Activated naive CD4-positive, alpha-beta T cell treated with Interleukin-2 at 50 U/mL for 16 hours (primary cell): ENCODE results near the gene SKA1.
"Not testable (repeated sequence)": the region's sequence is repeated elsewhere in the genome, so short reads cannot be mapped to it uniquely, and the experiment has no call there.

Source experiments
- DNase-seq: peaks from one replicate; pipeline ENCODE4 v3.0.0-alpha.2; 2020

The SKA1 gene

DNA sequence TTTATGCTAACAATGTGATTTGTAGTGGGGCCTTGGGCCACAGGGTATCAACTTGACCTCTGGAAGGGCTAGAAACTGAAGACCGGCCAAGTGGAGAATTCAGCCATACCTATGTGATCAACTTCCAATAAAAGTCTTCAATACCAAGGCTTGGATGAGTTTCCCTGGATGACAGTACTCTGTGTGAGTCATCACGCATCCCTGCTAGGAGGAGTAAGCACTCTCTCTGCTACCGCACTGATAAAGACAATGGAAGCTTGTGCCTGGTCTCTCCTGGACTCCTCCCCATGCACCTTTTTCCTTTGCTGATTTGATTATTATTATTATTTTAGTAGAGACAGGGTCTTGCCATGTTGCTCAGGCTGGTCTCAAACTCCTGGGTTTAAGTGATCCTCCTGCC, 58.1 kb downstream of the SKA1 start:
- no peak for DNase-seq

DNA sequence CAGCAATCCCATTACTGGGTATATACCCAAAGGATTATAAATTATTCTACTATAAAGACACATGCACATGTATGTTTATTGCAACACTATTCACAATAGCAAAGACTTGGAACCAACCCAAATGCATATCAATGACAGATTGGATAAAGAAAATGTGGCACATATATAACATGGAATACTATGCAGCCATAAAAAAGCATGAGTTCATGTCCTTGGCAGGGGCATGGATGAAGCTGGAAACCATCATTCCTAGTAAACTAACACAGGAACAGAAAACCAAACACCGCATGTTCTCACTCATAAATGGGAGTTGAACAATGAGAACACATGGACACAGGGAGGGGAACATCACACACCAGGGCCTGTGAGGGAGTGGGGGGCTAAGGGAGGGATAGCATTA, 61.9 kb downstream of the SKA1 start:
- DNase-seq = not testable (repeated sequence)

DNA sequence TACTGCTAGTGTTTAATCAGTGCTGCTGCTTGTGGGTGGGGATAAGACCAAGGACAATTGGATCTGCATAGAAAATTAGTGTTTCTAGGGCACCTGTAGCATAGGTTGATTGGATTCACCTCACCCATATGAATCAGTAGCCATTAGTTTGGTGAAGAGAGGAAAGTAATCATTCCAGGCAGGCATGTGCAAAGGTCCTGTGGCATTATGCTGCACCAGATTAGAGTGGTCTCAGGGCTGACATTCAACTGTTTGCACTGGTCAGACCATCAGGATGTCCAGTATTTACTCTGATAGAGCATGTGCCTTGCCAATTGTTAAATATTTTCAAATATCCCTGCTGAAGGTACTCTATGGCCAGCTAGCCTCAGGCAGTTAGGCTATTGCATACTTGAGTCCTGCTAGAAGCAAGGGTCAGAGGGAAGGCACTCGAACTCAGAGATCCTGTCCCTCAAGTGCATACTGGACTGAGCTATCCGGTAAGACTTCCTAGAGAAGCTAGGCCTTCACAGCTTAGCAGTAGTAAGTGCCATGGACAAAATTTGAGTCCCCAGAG, 64.7 kb downstream of the SKA1 start:
- DNase-seq = no peak

DNA sequence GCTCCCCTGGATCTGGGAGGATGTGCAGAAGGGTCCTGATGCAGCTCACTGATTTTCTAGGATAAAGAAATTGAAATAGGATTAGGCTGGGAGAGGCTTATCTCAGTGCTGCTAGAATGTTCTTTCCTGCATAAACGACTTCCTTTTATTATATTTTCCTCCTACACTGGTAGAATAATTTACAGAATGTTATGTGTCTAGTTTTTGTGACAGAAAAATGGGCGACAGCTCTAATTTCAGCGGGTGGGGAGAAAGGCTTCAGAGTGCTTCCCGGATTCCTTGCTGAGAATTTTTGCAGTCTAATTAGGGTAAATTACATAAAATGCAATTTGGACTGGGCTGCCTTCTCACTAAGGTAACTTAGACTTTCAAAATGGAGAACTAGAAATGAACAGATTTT, 66.2 kb downstream of the SKA1 start:
- DNase-seq = no peak

DNA sequence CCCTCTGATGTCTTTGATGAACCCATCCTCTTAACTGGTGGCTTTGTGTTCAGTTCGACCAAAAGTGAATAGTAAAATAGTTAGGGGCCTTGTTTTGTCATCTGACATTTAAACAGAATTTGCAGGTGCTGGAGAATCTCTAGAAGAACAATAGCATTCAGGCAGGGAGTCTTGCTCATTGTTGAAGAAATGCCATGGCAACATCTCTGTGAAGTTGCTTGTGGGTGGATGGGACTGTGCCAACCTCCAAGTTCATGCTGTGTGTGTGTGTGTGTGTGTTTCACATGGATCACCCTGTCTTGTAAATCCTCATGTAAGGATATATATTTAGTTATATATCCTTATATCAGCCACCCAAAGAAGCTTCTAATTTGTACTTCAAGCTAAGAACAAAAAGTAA, 66.7 kb downstream of the SKA1 start:
- no peak for DNase-seq
